ENCODE measurements around the gene PACSIN2.
"Not testable (repeated sequence)": the region's sequence is repeated elsewhere in the genome, so short reads cannot be mapped to it uniquely, and the experiment has no call there.

The PACSIN2 gene

GRCh38 chr22:42963231-42963595 lies 51.7 kb downstream of the PACSIN2 start:
- DNase-seq: no peak

- DNase-seq: no peak
Measured at GRCh38 chr22:42962295-42963230, 52.4 kb downstream of the PACSIN2 start.

- DNase-seq: no peak
Measured at GRCh38 chr22:42961810-42962209, 53.1 kb downstream of the PACSIN2 start.

DNA sequence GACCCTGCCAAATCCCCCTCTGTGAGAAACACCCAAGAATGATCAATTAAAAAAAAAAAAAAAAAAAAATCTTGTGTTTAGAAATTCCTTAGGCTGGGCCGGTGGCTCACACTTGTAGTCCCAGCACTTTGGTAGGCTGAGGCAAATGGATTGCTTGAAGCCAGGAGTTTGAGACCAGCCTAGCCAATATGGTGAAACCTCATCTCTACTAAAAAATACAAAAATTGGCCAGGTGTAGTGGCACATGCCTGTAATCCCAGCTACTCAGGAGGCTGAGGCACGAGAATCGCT lies 53.6 kb downstream of the PACSIN2 start:
- not testable (repeated sequence) for DNase-seq

GRCh38 chr22:42960531-42961399 lies 54.2 kb downstream of the PACSIN2 start:
- no peak for DNase-seq

DNA sequence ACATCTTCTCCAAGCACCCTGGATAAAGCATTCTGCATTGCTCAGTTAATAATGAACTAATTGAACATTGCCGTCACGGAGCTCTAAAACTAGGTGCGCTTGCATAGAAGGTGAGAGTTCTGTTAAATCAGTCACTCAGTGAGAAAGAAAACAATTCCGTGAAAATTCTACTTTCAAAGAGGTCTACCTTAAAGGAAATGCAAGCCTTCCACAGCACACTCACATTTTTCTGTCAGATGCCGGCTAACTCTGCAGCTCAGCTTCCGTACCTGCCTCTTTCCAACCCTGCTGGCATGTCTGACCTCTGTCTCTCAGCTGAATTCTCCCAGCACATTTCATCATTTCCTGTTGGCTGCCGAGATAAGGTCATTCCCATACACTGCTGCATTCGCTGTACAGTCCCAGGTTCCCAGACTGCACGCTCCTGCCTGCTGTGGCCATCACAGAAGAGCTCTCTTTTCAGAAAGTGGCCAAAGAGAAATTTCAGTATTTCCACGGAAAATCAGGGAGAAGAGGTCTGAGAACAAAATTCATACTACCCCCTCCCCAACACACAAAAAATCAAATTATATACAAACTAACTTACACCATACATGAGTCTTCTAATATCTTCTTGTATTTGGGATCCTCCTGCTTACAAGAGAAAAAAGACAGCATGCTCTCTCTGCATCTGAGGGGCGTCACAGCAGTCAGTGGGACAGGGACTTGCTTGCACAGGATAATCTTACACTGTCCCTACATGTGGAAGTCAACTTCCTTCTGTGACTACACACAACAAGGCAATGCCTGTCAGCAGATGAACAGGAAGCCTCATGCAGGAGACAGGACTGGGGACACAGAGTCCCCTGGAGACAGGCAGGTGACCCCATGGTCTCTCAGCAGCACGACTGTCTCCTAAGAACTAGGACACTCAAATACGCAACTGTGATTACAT lies 55.1 kb downstream of the PACSIN2 start:
- DNase-seq: no peak

DNA sequence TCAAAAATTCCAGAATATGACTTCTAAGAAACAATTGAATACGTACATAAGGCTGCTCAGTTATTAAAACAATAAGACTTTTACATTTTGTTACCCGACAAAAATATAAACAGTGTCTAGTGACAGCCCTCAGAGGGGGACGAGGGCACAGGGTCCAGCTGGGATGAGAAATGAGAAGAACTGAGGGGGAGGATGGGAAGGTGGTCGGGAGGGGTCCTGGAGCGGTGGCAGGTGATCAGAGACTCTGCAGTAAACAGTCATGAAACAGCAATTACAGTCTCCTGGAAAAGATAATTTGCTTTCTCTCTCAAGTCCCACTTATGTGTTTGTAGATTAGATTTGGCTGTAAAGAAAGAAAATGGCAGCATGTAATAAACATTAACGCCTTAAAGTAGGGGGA lies 56.0 kb downstream of the PACSIN2 start:
- DNase-seq: no peak

DNA sequence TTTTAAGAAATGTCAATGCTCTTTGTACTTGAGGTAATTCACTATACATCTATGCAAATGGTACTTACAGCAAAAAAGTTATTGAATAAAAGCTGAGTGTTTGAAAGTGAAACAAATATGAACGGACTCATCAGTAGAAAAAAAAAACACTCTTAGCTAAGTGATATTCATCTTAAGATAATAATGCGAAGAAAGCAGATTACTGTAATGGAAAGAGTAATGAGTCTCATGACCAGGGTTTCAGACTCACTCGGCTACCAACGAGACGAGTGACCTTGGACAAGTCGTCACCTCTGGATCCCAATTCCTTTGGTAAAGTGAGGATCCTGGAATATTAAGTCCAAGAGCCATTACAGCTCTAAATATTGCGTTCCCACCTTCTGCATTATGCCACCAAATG lies 57.0 kb downstream of the PACSIN2 start:
- no peak for DNase-seq

DNA sequence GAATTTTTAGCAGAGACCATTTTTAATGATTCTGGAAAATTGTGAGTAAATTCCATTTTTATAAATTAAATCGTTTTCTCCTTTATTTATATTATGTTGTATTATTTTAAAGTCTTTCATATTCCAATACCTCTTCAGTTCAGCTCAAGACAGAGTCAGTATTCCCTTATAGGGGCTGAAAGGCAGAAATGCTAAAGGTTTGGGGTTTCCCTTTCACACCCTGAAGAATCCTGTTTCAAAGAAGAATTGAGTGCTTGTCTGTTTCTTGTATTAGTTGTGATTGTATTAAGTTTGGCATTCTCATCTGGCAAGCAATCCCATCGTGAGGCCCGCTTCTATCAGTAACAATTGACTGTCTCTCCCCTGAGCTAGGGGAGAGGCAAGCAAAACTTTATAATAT lies 57.4 kb downstream of the PACSIN2 start:
- no peak for DNase-seq

GRCh38 chr22:42955848-42956247 lies 59.1 kb downstream of the PACSIN2 start:
- no peak for DNase-seq

- DNase-seq: no peak
Measured at GRCh38 chr22:42955087-42955635, 59.8 kb downstream of the PACSIN2 start.

GRCh38 chr22:42953751-42954150 lies 61.2 kb downstream of the PACSIN2 start:
- DNase-seq: not testable (repeated sequence)

GRCh38 chr22:42951093-42951710 lies 63.7 kb downstream of the PACSIN2 start:
- no peak for DNase-seq

- DNase-seq: no peak
Measured at GRCh38 chr22:42950281-42950680, 64.7 kb downstream of the PACSIN2 start.

DNA sequence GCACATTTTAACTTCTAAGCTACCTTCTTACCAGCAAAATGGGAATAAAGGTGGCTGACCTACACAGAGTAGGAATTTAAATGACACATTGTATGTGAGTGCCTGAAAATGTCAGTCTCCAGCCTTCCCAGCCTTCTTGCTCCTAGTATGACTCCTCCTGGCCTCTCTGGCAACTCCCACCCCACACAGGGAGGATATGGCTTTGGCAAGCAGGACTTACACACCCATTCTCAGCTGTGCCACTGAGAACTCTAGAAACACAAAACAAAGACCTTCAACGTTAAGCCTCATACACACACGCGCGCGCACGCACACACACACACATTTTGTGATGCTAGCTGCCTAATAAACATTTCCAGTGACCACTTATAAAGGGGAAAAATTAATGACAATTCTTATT lies 65.8 kb downstream of the PACSIN2 start:
- DNase-seq: no peak

DNA sequence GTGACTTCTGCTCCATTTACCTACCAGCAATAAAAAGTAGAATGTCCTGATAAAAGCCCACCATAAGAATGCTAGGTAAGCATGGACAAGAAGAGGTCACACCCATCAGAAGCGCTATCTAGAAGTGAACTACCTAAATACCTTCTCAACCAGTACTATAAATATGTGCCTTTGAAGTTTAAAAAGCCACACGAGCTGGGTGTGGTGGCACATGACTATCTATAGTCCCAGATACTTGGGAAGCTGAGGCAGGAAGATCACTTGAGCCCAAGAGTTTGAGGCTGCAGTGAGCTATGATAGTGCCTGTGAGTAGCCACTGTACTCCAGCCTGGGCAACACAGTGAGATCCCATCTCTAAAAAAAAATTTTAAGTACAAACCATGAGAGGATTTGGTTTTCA lies 66.7 kb downstream of the PACSIN2 start:
- DNase-seq: no peak

- no peak for DNase-seq
Measured at GRCh38 chr22:42947211-42947990, 67.5 kb downstream of the PACSIN2 start.

- no peak for DNase-seq
Measured at GRCh38 chr22:42946546-42947198, 68.3 kb downstream of the PACSIN2 start.

- no peak for DNase-seq
Measured at GRCh38 chr22:42945736-42946135, 69.2 kb downstream of the PACSIN2 start.

- no peak for DNase-seq
Measured at GRCh38 chr22:42945027-42945426, 69.9 kb downstream of the PACSIN2 start.

- no peak for DNase-seq
Measured at GRCh38 chr22:42944409-42944808, 70.5 kb downstream of the PACSIN2 start.

Data from T-helper 9 cell (primary cell).